Brain pericyte (primary cell): ENCODE measurements around the gene RNF19B.
"Not testable (repeated sequence)": the region's sequence is repeated elsewhere in the genome, so short reads cannot be mapped to it uniquely, and the experiment has no call there.

Source experiments
- DNase-seq: peaks from one replicate; pipeline ENCODE4 v3.0.0-alpha.2; 2012; ENCODE audit warnings: low read depth, low spot score

Gene RNF19B

GRCh38 chr1:32964461-32965250, at the start of gene RNF19B:
RNF19B (minus strand) TSS chr1:32964809; CDS start chr1:32964685, 124 bp downstream.
- peak; percentile 65 for DNase-seq

- no peak for DNase-seq
Observed at GRCh38 chr1:33013791-33014190, 49.2 kb upstream of the RNF19B start.

- no peak for DNase-seq
Observed at GRCh38 chr1:33012165-33012564, 47.6 kb upstream of the RNF19B start.

- DNase-seq: no peak
Observed at GRCh38 chr1:33010932-33011731, 46.5 kb upstream of the RNF19B start.

GRCh38 chr1:33009561-33009960, 45.0 kb upstream of the RNF19B start:
- no peak for DNase-seq

- DNase-seq: no peak
Observed at GRCh38 chr1:33008051-33008914, 43.7 kb upstream of the RNF19B start.

GRCh38 chr1:33007190-33008050, 42.8 kb upstream of the RNF19B start:
- peak; percentile 73 for DNase-seq

GRCh38 chr1:33005838-33006421, 41.3 kb upstream of the RNF19B start:
- no peak for DNase-seq

- DNase-seq: no peak
Observed at GRCh38 chr1:33005117-33005837, 40.7 kb upstream of the RNF19B start.

- no peak for DNase-seq
Observed at GRCh38 chr1:33004613-33005012, 40.0 kb upstream of the RNF19B start.

GRCh38 chr1:33003657-33004056, 39.0 kb upstream of the RNF19B start:
- no peak for DNase-seq

GRCh38 chr1:33002006-33002405, 37.4 kb upstream of the RNF19B start:
- no peak for DNase-seq

GRCh38 chr1:33001282-33001681, 36.7 kb upstream of the RNF19B start:
- no peak for DNase-seq

- DNase-seq: no peak
Observed at GRCh38 chr1:33000427-33001026, 35.9 kb upstream of the RNF19B start.

GRCh38 chr1:32998997-32999396, 34.4 kb upstream of the RNF19B start:
- no peak for DNase-seq

- DNase-seq: no peak
Observed at GRCh38 chr1:32998064-32998463, 33.5 kb upstream of the RNF19B start.

GRCh38 chr1:32997381-32997891, 32.8 kb upstream of the RNF19B start:
- DNase-seq: no peak

GRCh38 chr1:32993324-32993636, 28.7 kb upstream of the RNF19B start:
- not testable (repeated sequence) for DNase-seq
